K562 (cell line): ENCODE data around the gene BAIAP2.

Experiments used
- BACH1 ChIP-seq: fragments of 200-800 bp; sonication (Bioruptor generic); IDR thresholded peaks from 2 replicates; pipeline ENCODE4 v1.6.1; 2016; ENCODE audit warnings: missing genetic modification characterization, missing compliant biosample characterization
- CTCF ChIP-seq, 3 experiments: IDR thresholded peaks in 2 of 3; conservative IDR thresholded peaks in 1 of 3; 2 replicates each; pipeline ENCODE4 v1.5.1; 2011 to 2012; ENCODE audit warnings: low read length in 3 of 3, mild to moderate bottlenecking in 3 of 3, control low read depth in 2 of 3, improper control_type of control experiment in 1 of 3, inconsistent platforms in 1 of 3, low read depth in 1 of 3, mixed read lengths in 1 of 3, moderate library complexity in 1 of 3; ENCODE audit not compliant: insufficient read depth in 2 of 3
- ETV6 ChIP-seq, 3 experiments: fragments of 150-350 bp in 1 of 3; sonication (generic) in 1 of 3; formaldehyde crosslinking in 1 of 3; IDR thresholded peaks; 2 replicates each; pipeline versions ENCODE4 v1.6.1 to v1.8.0; 2014 to 2022; ENCODE audit warnings: borderline replicate concordance in 2 of 3, low read depth in 2 of 3, antibody characterized with exemption in 1 of 3, low read length in 1 of 3, mild to moderate bottlenecking in 1 of 3, missing genetic modification reagents in 1 of 3
- GABPA ChIP-seq: fragments of 200-800 bp; sonication (Bioruptor generic); conservative IDR thresholded peaks from 2 replicates; pipeline ENCODE4 v1.6.1; 2016; ENCODE audit warnings: low read depth, missing genetic modification characterization, missing compliant biosample characterization
- POLR2A ChIP-seq: fragments of 450-650 bp; conservative IDR thresholded peaks from 2 replicates; pipeline ENCODE4 v1.6.1; 2016
- SIN3B ChIP-seq: fragments of 450-650 bp; IDR thresholded peaks from 2 replicates; pipeline ENCODE4 v1.6.1; 2017; ENCODE audit warnings: low read depth, mild to moderate bottlenecking, moderate library complexity
- SRF ChIP-seq, 2 experiments: fragments of 250-450, 450-650 bp in 1 of 2; sonication (Bioruptor Pico) in 1 of 2; sonication (generic) in 1 of 2; formaldehyde crosslinking; IDR thresholded peaks; 2 replicates each; pipeline versions ENCODE4 v1.5.0 to v1.5.1; 2020 to 2022; ENCODE audit warnings: mild to moderate bottlenecking in 1 of 2, missing genetic modification reagents in 1 of 2
- USF2 ChIP-seq: sonication (generic); formaldehyde crosslinking; IDR thresholded peaks from 2 replicates; pipeline ENCODE4 v1.5.0; 2020; ENCODE audit warnings: missing genetic modification reagents
- ZNF263 ChIP-seq: sonication (generic); formaldehyde crosslinking; IDR thresholded peaks from 2 replicates; pipeline ENCODE4 v1.8.0; 2022; ENCODE audit warnings: mild to moderate bottlenecking, missing genetic modification reagents, borderline replicate concordance
- ZNF274 ChIP-seq: IDR thresholded peaks from 2 replicates; pipeline ENCODE4 v1.6.1; 2011; ENCODE audit warnings: low read depth, mild to moderate bottlenecking, low read length, moderate library complexity, borderline replicate concordance
- ZNF639 ChIP-seq, 2 experiments: fragments of 200-800 bp in 1 of 2; sonication (Bioruptor generic) in 1 of 2; sonication (generic) in 1 of 2; formaldehyde crosslinking in 1 of 2; IDR thresholded peaks in 1 of 2; conservative IDR thresholded peaks in 1 of 2; 2 replicates each; pipeline versions ENCODE4 v1.5.0 to v1.6.1; 2016 to 2020; ENCODE audit warnings: missing compliant biosample characterization in 1 of 2, missing genetic modification characterization in 1 of 2, missing genetic modification reagents in 1 of 2
- ZZZ3 ChIP-seq: fragments of 450-650 bp; IDR thresholded peaks from 2 replicates; pipeline ENCODE4 v1.6.1; 2016; ENCODE audit warnings: antibody characterized with exemption, mild to moderate bottlenecking, moderate library complexity

GRCh38 chr17:81121841-81122733 is 87.1 kb downstream of the BAIAP2 start:
- TF ChIP-seq USF2 (CRISPR knock-in tag) (no peak), ZNF263 (CRISPR knock-in tag) (no peak), CTCF (IDR thresholded peaks at IDR 0.05 in 2 of 3, conservative IDR thresholded peaks at IDR 0.05 in 1 of 3; ENCODE audit: insufficient read depth in 2 of 3, low read depth in 1 of 3, low read length in 3 of 3) (no peak), POLR2A (no peak), ETV6 (IDR thresholded peaks at IDR 0.05; ENCODE audit: borderline replicate concordance in 1 of 2, low read depth in 2 of 2, low read length in 1 of 2) (no peak), ETV6 (CRISPR knock-in tag; IDR thresholded peaks at IDR 0.05; ENCODE audit: borderline replicate concordance) (no peak), BACH1 (tag) (no peak), SRF (CRISPR knock-in tag; IDR thresholded peaks at IDR 0.05) (no peak), SIN3B (no peak), ZNF274 (no peak), GABPA (no peak), ZZZ3 (no peak), ZNF639 (CRISPR knock-in tag; conservative IDR thresholded peaks at IDR 0.05 in 1 of 2, IDR thresholded peaks at IDR 0.05 in 1 of 2) (no peak)
